ENCODE results near the gene DCDC2B.

The DCDC2B gene

DNA sequence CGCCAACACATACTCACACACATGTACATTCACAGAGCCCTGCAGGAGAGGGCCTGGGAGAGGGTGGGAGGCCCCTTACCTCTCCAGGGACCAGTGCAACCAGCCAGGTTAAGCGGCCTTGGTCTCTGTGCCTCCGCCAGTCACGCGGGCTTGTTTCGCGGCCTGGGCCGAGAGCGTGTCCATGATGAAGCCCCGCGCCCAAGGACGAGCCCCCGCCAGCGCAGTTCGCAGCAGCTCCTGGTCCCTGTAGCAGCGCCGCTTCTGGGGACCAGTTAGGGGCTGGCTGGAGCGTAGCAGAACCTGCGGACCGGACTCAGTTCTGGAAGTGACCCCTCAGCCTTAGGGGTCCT is 30.9 kb downstream of the DCDC2B start:
- no CpG with 5 or more reads among the region's 20 CpGs for WGBS, 2 donors (ENCODE audit: extremely low coverage in 2 of 2, insufficient read length in 2 of 2, insufficient replicate concordance in 1 of 2)
- peaks cover 0 to 5% of the 10 kb centered on the region in 2 donors for H3K36me3 ChIP-seq (replicated peaks in 1 of 2; ENCODE audit: control insufficient read depth in 2 of 2, insufficient read depth in 2 of 2, low read length in 2 of 2)
- peak overlapping the region; percentile 97 for H3K9ac ChIP-seq (ENCODE audit: low read depth, low read length, poor library complexity)
- no peak for DNase-seq (ENCODE audit: low spot score)
- H3K27ac ChIP-seq (replicated peaks; ENCODE audit: low read length) = peak overlapping the region; percentile 92
- no peaks in the 10 kb centered on the region for H3K27me3 ChIP-seq (ENCODE audit: control insufficient read depth in 3 of 3, insufficient read depth in 3 of 3, low read depth in 1 of 3, low read length in 3 of 3)
- peak overlapping the region; percentile 92 for H4K91ac ChIP-seq (ENCODE audit: low read depth, low read length, poor library complexity)
- peak overlapping the region; percentile 85 for H3K23ac ChIP-seq (ENCODE audit: low read depth, low read length, poor library complexity)
- H3K79me1 ChIP-seq (ENCODE audit: low read depth, low read length) = peaks cover 3% of the 10 kb centered on the region
- peak overlapping the region; percentile 98 for H3K4ac ChIP-seq (ENCODE audit: low read length)
- H2BK15ac ChIP-seq (ENCODE audit: low read length) = peak overlapping the region; percentile 99
- no peaks in the 10 kb centered on the region for H3K9me3 ChIP-seq (replicated peaks in 1 of 2; ENCODE audit: control insufficient read depth in 2 of 2, insufficient read depth in 1 of 2, low read depth in 1 of 2, low read length in 2 of 2)
- peak overlapping the region; percentile 65 for H4K8ac ChIP-seq (ENCODE audit: low read depth, low read length)
- H2AK5ac ChIP-seq (ENCODE audit: low read depth, low read length) = peak overlapping the region; percentile 75
- H3K4me1 ChIP-seq (ENCODE audit: control insufficient read depth in 2 of 2, insufficient read depth in 1 of 2, low read depth in 1 of 2, low read length in 2 of 2) = peaks cover 3 to 7% of the 10 kb centered on the region in 2 donors
- H2BK5ac ChIP-seq (ENCODE audit: low read length) = peak overlapping the region; percentile 93
- peak overlapping the region; percentile 99 for H3K4me2 ChIP-seq (ENCODE audit: insufficient read depth, low read length, poor library complexity, severe bottlenecking)
- H2AFZ ChIP-seq (ENCODE audit: low read length) = peak overlapping the region; percentile 95
- H3K14ac ChIP-seq (ENCODE audit: low read length) = peak overlapping the region; percentile 100
- H3K18ac ChIP-seq (ENCODE audit: low read length) = peak overlapping the region; percentile 99
- peak overlapping the region; percentile 91 for H2BK120ac ChIP-seq (ENCODE audit: low read depth, low read length)
- peak overlapping the region; percentile 84 for H2BK12ac ChIP-seq (ENCODE audit: low read length)
- peak overlapping the region in 1 of 2 donors; percentile 92 for H3K4me3 ChIP-seq (ENCODE audit: low read length in 2 of 2)

DNA sequence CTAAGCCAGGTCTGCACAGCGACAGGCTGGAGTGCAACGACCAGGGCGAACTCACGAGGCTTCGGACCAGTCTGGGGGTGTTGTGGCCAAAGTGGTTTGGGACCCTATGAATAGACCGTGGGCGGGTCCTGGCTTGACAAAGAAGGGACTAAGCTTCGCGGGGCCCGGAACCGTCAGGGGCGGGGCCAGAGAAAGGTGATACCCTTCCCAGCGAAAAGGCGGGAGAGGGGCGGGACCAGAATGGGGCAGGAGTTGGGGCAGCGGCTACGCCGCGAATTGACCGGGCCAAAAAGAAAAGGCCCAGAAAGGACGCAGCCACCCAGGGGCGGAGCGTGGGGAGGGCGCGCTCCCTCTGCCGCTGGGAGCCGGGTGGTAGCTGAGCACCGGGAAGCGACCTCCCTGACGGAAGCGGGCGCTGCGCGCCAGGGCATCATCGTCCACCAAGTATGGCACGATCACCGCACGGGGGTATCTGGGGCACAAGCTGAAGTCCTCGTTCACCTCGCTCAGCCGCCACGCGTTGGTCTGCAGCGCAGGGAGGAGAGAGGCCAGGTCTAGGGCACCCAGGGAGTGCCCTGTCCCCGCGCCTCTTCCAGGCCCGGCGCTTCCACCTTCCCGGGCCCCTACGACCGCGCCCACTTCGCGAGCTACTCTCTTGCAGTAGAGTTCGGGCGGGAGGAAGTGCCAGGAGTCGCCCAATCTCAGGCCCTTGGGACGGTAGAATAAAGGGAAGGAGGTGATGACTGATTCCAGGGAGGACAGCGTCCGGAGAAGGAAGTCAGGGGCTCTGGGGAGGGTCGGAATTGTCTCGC is 31.5 kb downstream of the DCDC2B start:
- Histone ChIP-seq H3K4me1 (ENCODE audit: control insufficient read depth in 2 of 2, insufficient read depth in 1 of 2, low read depth in 1 of 2, low read length in 2 of 2) (peaks cover 3 to 7% of the 10 kb centered on the region in 2 donors), H3K23ac (ENCODE audit: low read depth, low read length, poor library complexity) (peak overlapping the region; percentile 85), H4K8ac (ENCODE audit: low read depth, low read length) (peak overlapping the region; percentile 65), H3K14ac (ENCODE audit: low read length) (peak overlapping the region; percentile 100), H3K36me3 (replicated peaks in 1 of 2; ENCODE audit: control insufficient read depth in 2 of 2, insufficient read depth in 2 of 2, low read length in 2 of 2) (peaks cover 0 to 5% of the 10 kb centered on the region in 2 donors), H3K9ac (ENCODE audit: low read depth, low read length, poor library complexity) (peak overlapping the region; percentile 98), H2BK5ac (ENCODE audit: low read length) (peak overlapping the region; percentile 93), H3K27ac (replicated peaks; ENCODE audit: low read length) (peak overlapping the region; percentile 96), H3K79me1 (ENCODE audit: low read depth, low read length) (peaks cover 3% of the 10 kb centered on the region), H3K4me2 (ENCODE audit: insufficient read depth, low read length, poor library complexity, severe bottlenecking) (peak overlapping the region; percentile 99), H3K9me3 (replicated peaks in 1 of 2; ENCODE audit: control insufficient read depth in 2 of 2, insufficient read depth in 1 of 2, low read depth in 1 of 2, low read length in 2 of 2) (no peaks in the 10 kb centered on the region), H2BK120ac (ENCODE audit: low read depth, low read length) (peak overlapping the region; percentile 91), H2AFZ (ENCODE audit: low read length) (peak overlapping the region; percentile 95), H3K4me3 (ENCODE audit: low read length in 2 of 2) (peak overlapping the region; percentile 46 to 95), H2BK12ac (ENCODE audit: low read length) (peak overlapping the region; percentile 84), H2AK5ac (ENCODE audit: low read depth, low read length) (peak overlapping the region; percentile 79), H2BK15ac (ENCODE audit: low read length) (peak overlapping the region; percentile 99), H3K4ac (ENCODE audit: low read length) (peak overlapping the region; percentile 98), H3K18ac (ENCODE audit: low read length) (peak overlapping the region; percentile 99), H3K27me3 (ENCODE audit: control insufficient read depth in 3 of 3, insufficient read depth in 3 of 3, low read depth in 1 of 3, low read length in 3 of 3) (no peaks in the 10 kb centered on the region), H4K91ac (ENCODE audit: low read depth, low read length, poor library complexity) (peak overlapping the region; percentile 92)
- DNase-seq (ENCODE audit: low spot score) = peak; percentile 93
- WGBS, 2 donors (ENCODE audit: extremely low coverage in 2 of 2, insufficient read length in 2 of 2, insufficient replicate concordance in 1 of 2) = no CpG with 5 or more reads among the region's 62 CpGs

DNA sequence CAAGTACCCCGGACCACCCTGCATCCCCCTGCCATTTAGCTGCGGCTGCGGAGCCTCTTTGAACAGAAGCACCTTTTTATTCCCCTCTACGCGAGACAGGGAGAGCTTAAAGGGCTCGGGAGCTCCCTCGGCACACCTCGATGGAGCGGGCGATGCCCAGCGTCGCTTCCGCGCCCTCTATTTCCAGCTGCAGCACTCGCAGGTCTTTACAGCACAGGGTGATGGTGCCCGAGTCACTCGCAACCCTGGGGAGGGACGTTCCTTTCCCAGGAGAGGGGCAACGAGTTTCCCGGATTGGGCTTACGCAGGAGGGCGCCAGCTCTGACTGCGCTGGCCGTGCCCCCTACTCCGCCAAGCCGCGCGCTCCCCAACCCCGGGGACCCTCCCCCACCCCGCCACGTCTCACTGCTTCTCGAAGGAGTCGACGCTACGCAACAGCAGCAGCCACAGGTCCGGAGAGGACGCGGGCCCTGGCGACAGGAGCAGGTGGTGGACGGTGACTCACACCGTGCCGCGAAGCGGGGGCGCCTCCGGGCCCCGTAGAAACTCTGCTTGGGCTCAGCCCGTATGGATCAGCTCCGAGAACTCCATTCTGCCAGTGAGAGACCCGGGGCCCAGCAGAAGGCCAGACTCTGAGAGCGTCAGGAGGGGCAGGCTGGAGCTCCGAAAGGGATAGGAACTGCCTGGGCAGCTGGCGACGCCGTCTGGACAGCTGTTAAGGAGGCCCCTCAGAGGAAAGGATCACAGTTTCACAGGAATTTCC is 32.3 kb downstream of the DCDC2B start:
- Histone ChIP-seq H3K9me3 (replicated peaks in 1 of 2; ENCODE audit: control insufficient read depth in 2 of 2, insufficient read depth in 1 of 2, low read depth in 1 of 2, low read length in 2 of 2) (no peaks in the 10 kb centered on the region), H3K23ac (ENCODE audit: low read depth, low read length, poor library complexity) (peak overlapping the region; percentile 73), H3K36me3 (replicated peaks in 1 of 2; ENCODE audit: control insufficient read depth in 2 of 2, insufficient read depth in 2 of 2, low read length in 2 of 2) (peaks cover 0 to under 1% of the 10 kb centered on the region in 2 donors), H3K9ac (ENCODE audit: low read depth, low read length, poor library complexity) (peak overlapping the region; percentile 90), H2BK5ac (ENCODE audit: low read length) (peak overlapping the region; percentile 91), H3K4me3 (ENCODE audit: low read length in 2 of 2) (peak overlapping the region; percentile 46 to 95), H2BK120ac (ENCODE audit: low read depth, low read length) (peak overlapping the region; percentile 91), H2AK5ac (ENCODE audit: low read depth, low read length) (peak overlapping the region; percentile 85), H3K79me1 (ENCODE audit: low read depth, low read length) (peaks cover 3% of the 10 kb centered on the region), H3K27ac (replicated peaks; ENCODE audit: low read length) (peak overlapping the region; percentile 96), H3K4ac (ENCODE audit: low read length) (peak overlapping the region; percentile 37), H3K27me3 (ENCODE audit: control insufficient read depth in 3 of 3, insufficient read depth in 3 of 3, low read depth in 1 of 3, low read length in 3 of 3) (no peaks in the 10 kb centered on the region), H2BK15ac (ENCODE audit: low read length) (peak overlapping the region; percentile 99), H2BK12ac (ENCODE audit: low read length) (no peak overlapping the region), H3K14ac (ENCODE audit: low read length) (peak overlapping the region; percentile 97), H3K4me2 (ENCODE audit: insufficient read depth, low read length, poor library complexity, severe bottlenecking) (peak overlapping the region; percentile 99), H4K91ac (ENCODE audit: low read depth, low read length, poor library complexity) (peak overlapping the region; percentile 79), H3K4me1 (ENCODE audit: control insufficient read depth in 2 of 2, insufficient read depth in 1 of 2, low read depth in 1 of 2, low read length in 2 of 2) (peaks cover 3 to 7% of the 10 kb centered on the region in 2 donors), H2AFZ (ENCODE audit: low read length) (peak overlapping the region; percentile 95), H3K18ac (ENCODE audit: low read length) (peak overlapping the region; percentile 99), H4K8ac (ENCODE audit: low read depth, low read length) (peak overlapping the region; percentile 70)
- WGBS, 2 donors (ENCODE audit: extremely low coverage in 2 of 2, insufficient read length in 2 of 2, insufficient replicate concordance in 1 of 2) = no CpG with 5 or more reads among the region's 55 CpGs
- DNase-seq (ENCODE audit: low spot score) = peak; percentile 61

All from neuronal stem cell (in vitro differentiated cells).